Measurements from ENCODE around the gene PRKCI. TPM values are rescaled to one million over a fixed set of nuclear protein-coding genes. Genes with fewer than 3 reads are reported as not detected.

The PRKCI gene
- total and polyA plus RNA-seq, 2 of the 4 experiments (the other 2 are of a cell fraction) = 28.7 to 53.4 TPM

GRCh38 chr3:170256597-170256996 lies 34.4 kb downstream of the PRKCI start:
- no peak overlapping the region for H2AFZ ChIP-seq (replicated peaks; ENCODE audit: low read length, poor library complexity)

More at GRCh38 chr3:170256597-170256996, 34.4 kb downstream of the PRKCI start:
- Histone ChIP-seq H2AK9ac (replicated peaks; ENCODE audit: low read depth, low read length, poor library complexity) (no peak overlapping the region), H2AK5ac (ENCODE audit: low read depth, low read length) (no peak overlapping the region), H2BK120ac (ENCODE audit: low read depth, low read length) (no peak overlapping the region), H3K9me3 (ENCODE audit: control insufficient read depth, insufficient read depth, low read length) (no peaks in the 10 kb centered on the region), H4K91ac (ENCODE audit: insufficient read depth, low read depth, low read length) (no peak overlapping the region), H3K27me3 (ENCODE audit: control insufficient read depth, insufficient read depth, low read length) (no peaks in the 10 kb centered on the region), H3K9me1 (ENCODE audit: insufficient read depth, low read length) (peaks cover 4% of the 10 kb centered on the region; the same call in 1 of the 2 replicates), H3K79me1 (ENCODE audit: low read depth in 1 of 2, low read length in 2 of 2) (peaks cover 20 to 45% of the 10 kb centered on the region in 2 experiments), H3K4me3 (ENCODE audit: insufficient read depth, low read depth, low read length) (no peak overlapping the region), H2BK20ac (ENCODE audit: low read depth, low read length) (no peak overlapping the region), H3K56ac (ENCODE audit: extremely low read depth, insufficient read depth, low read length) (no peak overlapping the region), H3K36me3 (ENCODE audit: control insufficient read depth, insufficient read depth, low read length) (peaks cover 10% of the 10 kb centered on the region), H3K18ac (ENCODE audit: low read depth, low read length) (no peak overlapping the region), H3K27ac (ENCODE audit: insufficient read depth, low read length) (no peak overlapping the region), H2BK5ac (ENCODE audit: low read depth, low read length, poor library complexity, severe bottlenecking) (no peak overlapping the region), H4K20me1 (ENCODE audit: insufficient read depth, low read length) (peaks cover 3% of the 10 kb centered on the region), H3K14ac (replicated peaks; ENCODE audit: low read depth, low read length) (no peak overlapping the region), H3K4ac (ENCODE audit: low read depth, low read length) (no peak overlapping the region), H3K4me2 (ENCODE audit: low read depth, low read length) (no peak overlapping the region), H3K9ac (ENCODE audit: low read depth, low read length) (no peak overlapping the region), H2BK15ac (ENCODE audit: low read depth, low read length) (no peak overlapping the region), H4K5ac (ENCODE audit: low read depth, low read length) (no peak overlapping the region), H3K23ac (ENCODE audit: low read depth, low read length) (no peak overlapping the region), H3K4me1 (ENCODE audit: control insufficient read depth, insufficient read depth, low read length) (no peaks in the 10 kb centered on the region), H4K8ac (ENCODE audit: low read depth in 2 of 2, low read length in 2 of 2) (no peak overlapping the region)
- DNase-seq = no peak
- ChIA-PET CTCF (no interaction called here), POLR2A (ENCODE audit: unreplicated experiment) (no interaction called here)
- dilution Hi-C loops (cut with HindIII; ENCODE audit: low sequenced_read_pairs, unreplicated experiment) (no loop called here), intact Hi-C loops (cut with micrococcal nuclease) (no loop called here), in situ Hi-C loops (cut with MboI; ENCODE audit: low sequenced_read_pairs) (no loop called here)
- no TSS peak for BruUV-seq (replicated peaks)
- TF ChIP-seq POLR2A (IDR thresholded peaks at IDR 0.05; ENCODE audit: low read depth, low read length) (no peak), CTCF (conservative IDR thresholded peaks at IDR 0.05; ENCODE audit: low read depth, low read length) (no peak), MAZ (IDR thresholded peaks at IDR 0.05; ENCODE audit: borderline replicate concordance, low read depth, low read length) (no peak), MXI1 (IDR thresholded peaks at IDR 0.05; ENCODE audit: borderline replicate concordance, low read depth, low read length) (no peak), BHLHE40 (IDR thresholded peaks at IDR 0.05; ENCODE audit: low read depth, low read length) (no peak)
- no CpG with 5 or more reads among the region's 3 CpGs for WGBS, 2 experiments (ENCODE audit: extremely low coverage in 2 of 2, insufficient read length in 1 of 2)
- ATAC-seq (ENCODE audit: low read depth) = no peak
